GM12878 (cell line): ENCODE data around the gene SYNM.

ENCODE experiments used
- ASH2L ChIP-seq: fragments of 300-600, 200-600 bp; sonication (generic); IDR thresholded peaks from 2 replicates; pipeline ENCODE4 v1.6.1; 2017; ENCODE audit warnings: low read depth, mild to moderate bottlenecking, borderline replicate concordance
- BMI1 ChIP-seq: fragments of 450-650 bp; IDR thresholded peaks from 2 replicates; pipeline ENCODE4 v1.6.1; 2016; ENCODE audit warnings: mild to moderate bottlenecking, moderate library complexity, borderline replicate concordance
- CTCF ChIP-seq, 3 experiments: IDR thresholded peaks in 2 of 3; conservative IDR thresholded peaks in 1 of 3; 2 replicates each; pipeline ENCODE4 v1.5.1; 2011; ENCODE audit warnings: low read depth in 3 of 3, low read length in 3 of 3, mild to moderate bottlenecking in 3 of 3, control low read depth in 2 of 3, moderate library complexity in 2 of 3, inconsistent platforms in 1 of 3, mixed read lengths in 1 of 3; ENCODE audit not compliant: control insufficient read depth in 2 of 3, insufficient read depth in 1 of 3; ENCODE audit errors: extremely low read depth in 1 of 3
- EZH2 ChIP-seq: IDR thresholded peaks from 2 replicates; pipeline ENCODE4 v1.6.1; 2012; ENCODE audit warnings: low read depth, mild to moderate bottlenecking, control low read depth, inconsistent platforms, low read length, borderline replicate concordance; ENCODE audit not compliant: control insufficient read depth
- FOXM1 ChIP-seq: IDR thresholded peaks from 2 replicates; pipeline ENCODE4 v1.6.1; 2012; ENCODE audit warnings: low read depth, mild to moderate bottlenecking, inconsistent platforms, low read length, moderate library complexity
- HCFC1 ChIP-seq: fragments of 150-350 bp; IDR thresholded peaks from 2 replicates; pipeline ENCODE4 v1.6.1; 2014; ENCODE audit warnings: low read length
- HDAC6 ChIP-seq: fragments of 200-600 bp; sonication (generic); IDR thresholded peaks from one replicate; pipeline ENCODE4 v1.8.0; 2017; ENCODE audit warnings: antibody characterized with exemption; ENCODE audit not compliant: unreplicated experiment
- POLR2A ChIP-seq: IDR thresholded peaks from 2 replicates; pipeline ENCODE4 v1.6.1; 2011; ENCODE audit warnings: low read depth, mild to moderate bottlenecking, low read length
- POLR2AphosphoS5 ChIP-seq: IDR thresholded peaks from 2 replicates; pipeline ENCODE4 v1.6.1; 2011; ENCODE audit warnings: mild to moderate bottlenecking, low read length, inconsistent platforms
- ZNF24 ChIP-seq: fragments of 450-650 bp; IDR thresholded peaks from 2 replicates; pipeline ENCODE4 v1.6.1; 2017; ENCODE audit warnings: antibody characterized with exemption, mild to moderate bottlenecking
- ZSCAN29 ChIP-seq: fragments of 450-650 bp; IDR thresholded peaks from 2 replicates; pipeline ENCODE4 v1.6.1; 2017; ENCODE audit warnings: mild to moderate bottlenecking, moderate library complexity

GRCh38 chr15:99172171-99172570, 67.3 kb downstream of the SYNM start:
- TF ChIP-seq CTCF (IDR thresholded peaks at IDR 0.05 in 2 of 3, conservative IDR thresholded peaks at IDR 0.05 in 1 of 3; ENCODE audit: control insufficient read depth in 2 of 3, extremely low read depth in 1 of 3, insufficient read depth in 1 of 3, low read depth in 3 of 3, low read length in 3 of 3), result no peak
- no peak for TF ChIP-seq ASH2L
- no peak for TF ChIP-seq POLR2A
- TF ChIP-seq HDAC6, result no peak
- no peak for TF ChIP-seq POLR2AphosphoS5
- no peak for TF ChIP-seq BMI1
- no peak for TF ChIP-seq EZH2
- no peak for TF ChIP-seq FOXM1
- no peak for TF ChIP-seq ZSCAN29
- no peak for TF ChIP-seq ZNF24
- no peak for TF ChIP-seq HCFC1
